NCI-H1105 (cell line): ENCODE data around the gene GALNT15.

Experiments used
- DNase-seq: peaks from one replicate; lab custom pipeline; 2025; lab: John Stamatoyannopoulos, UW

GALNT15 gene

DNA sequence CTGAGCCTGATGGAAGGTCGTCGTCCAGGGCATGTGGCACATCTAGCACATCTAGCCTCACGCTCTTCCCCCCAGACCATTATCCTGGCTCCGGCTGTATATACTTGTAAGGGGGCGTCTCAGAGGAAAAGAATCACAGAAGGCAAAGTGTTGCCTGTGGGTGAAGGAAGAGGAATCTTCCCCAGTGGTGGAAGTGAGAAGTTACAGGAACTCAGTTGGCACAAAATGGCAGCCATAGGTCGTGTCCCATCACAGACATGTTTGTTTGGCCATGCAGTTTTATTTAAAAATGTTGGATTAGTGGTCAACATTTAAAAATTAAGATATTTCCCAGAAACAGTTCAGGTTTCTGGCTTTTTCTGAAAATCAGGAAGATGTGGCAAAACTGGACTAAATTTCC lies 13.6 kb downstream of the GALNT15 start:
- no peak for DNase-seq

DNA sequence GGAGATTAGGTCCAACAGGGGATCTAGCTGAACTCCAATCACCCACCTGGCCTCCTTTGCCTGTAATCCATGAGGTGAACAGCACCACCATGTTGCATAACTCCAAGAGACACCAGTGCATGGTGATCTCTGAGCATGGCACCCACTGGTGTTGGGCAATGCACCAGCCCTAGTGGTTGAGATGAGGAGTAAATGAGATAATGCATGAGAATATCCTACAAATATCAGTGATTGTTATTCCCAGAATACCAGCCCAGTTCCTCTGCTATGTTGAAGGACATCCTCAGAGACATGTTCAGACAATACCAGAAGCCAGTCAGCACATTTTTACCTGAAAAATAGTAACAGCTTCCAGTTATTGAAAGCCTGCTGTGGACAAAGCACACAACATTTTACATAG lies 14.7 kb downstream of the GALNT15 start:
- DNase-seq = no peak

GRCh38 chr3:16190704-16191103 lies 16.2 kb downstream of the GALNT15 start:
- no peak for DNase-seq

DNA sequence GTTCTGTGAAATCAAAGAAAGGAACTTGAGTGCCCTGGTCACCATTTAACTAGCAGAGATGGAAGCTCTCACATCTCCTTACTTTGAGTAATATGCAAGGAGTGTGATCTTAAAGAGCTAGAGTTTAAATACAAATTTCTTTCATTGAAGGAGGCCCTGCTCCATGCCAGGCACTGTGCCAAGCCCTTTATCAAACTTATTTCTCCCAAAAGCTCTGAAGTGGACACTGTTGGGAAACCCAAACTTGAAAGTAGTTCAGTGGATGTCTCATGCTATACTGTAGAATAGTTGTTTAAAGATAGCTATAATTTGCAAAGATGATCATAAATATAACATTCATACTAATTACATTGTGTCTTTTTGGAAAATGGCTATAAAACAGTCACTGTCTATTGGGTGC lies 17.1 kb downstream of the GALNT15 start:
- DNase-seq = no peak

DNA sequence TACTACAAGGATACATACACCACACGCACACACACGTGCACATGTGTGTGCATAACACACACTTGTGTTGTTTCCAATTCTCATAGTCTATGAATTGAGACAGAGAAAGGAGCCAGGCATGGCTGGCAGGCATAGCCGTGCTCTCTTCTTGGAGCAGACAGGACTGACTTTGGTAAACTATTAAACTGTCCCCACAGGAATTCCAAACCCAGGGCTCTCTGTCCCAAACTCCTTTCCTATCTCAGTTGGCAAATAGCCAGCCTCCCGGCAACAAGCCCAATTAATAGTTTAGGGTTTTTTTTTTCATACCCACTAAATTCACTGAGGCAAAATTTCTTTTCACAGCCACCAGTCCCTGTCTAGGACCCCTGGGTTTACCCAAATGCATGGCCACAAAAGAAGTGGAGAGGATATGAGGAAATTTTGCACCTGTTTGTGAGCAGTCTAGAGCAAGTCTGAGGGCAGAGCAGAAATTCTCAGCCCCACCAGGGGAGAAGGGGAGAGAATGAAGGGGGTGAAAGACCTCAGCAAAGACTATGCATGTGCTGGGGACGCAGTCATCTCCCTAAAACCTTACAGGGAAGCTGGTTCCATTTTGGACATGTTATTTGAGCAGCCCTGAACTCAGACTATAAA lies 17.8 kb downstream of the GALNT15 start:
- DNase-seq = no peak

GRCh38 chr3:16198427-16198826 lies 23.9 kb downstream of the GALNT15 start:
- no peak for DNase-seq

DNA sequence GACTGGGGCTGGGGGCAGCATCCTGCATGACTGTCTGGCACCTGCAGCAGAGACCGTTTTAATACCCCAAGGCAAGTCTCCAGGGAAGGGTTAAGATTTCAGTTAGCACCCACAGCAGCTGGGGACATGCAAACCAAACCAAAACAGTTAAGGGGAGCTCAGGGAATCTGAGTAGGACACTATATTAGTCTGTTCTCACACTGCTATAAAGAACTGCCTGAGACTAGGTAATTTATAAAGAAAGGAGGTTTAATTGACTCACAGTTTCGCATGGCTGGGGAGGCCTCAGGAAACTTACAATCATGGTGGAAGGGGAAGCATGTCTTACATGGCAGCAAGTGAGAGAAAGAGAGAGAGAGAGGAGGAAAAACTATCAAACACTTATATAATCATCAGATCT lies 25.3 kb downstream of the GALNT15 start:
- no peak for DNase-seq

DNA sequence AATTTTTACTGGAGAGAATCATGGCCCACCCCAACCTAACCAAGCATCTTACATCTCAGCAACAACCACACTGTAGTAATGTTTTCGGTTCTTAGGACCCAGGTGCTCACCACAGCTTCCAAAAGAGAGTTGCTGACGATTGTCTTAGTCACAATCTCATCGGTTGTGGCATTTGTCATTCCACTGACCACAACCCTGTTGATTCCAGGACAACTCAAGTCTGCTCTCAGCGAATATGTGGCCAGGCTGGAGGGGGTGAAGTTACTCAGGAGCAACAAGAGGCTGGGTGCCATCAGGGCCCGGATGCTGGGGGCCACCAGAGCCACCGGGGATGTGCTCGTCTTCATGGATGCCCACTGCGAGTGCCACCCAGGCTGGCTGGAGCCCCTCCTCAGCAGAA lies 25.9 kb downstream of the GALNT15 start:
- no peak for DNase-seq

DNA sequence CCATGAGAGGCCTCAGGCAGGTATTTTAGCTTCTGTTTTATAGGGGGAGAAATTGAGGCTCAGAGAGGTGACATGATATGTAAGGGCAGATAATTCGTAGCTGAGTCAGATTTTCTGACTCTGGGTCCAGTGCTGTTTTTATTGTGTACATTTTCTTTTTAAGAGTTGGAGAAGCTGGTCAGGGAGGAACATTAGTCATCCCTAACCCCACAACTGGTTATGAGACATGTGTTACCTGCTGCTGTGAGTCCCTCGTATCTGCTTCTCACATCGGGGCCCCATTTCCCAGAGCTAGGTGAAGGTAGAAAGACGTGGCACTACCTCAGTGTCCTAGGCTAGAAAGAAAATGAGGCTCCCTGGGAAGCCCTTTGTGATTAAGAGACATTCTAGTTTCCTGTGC lies 28.6 kb downstream of the GALNT15 start:
- no peak for DNase-seq

DNA sequence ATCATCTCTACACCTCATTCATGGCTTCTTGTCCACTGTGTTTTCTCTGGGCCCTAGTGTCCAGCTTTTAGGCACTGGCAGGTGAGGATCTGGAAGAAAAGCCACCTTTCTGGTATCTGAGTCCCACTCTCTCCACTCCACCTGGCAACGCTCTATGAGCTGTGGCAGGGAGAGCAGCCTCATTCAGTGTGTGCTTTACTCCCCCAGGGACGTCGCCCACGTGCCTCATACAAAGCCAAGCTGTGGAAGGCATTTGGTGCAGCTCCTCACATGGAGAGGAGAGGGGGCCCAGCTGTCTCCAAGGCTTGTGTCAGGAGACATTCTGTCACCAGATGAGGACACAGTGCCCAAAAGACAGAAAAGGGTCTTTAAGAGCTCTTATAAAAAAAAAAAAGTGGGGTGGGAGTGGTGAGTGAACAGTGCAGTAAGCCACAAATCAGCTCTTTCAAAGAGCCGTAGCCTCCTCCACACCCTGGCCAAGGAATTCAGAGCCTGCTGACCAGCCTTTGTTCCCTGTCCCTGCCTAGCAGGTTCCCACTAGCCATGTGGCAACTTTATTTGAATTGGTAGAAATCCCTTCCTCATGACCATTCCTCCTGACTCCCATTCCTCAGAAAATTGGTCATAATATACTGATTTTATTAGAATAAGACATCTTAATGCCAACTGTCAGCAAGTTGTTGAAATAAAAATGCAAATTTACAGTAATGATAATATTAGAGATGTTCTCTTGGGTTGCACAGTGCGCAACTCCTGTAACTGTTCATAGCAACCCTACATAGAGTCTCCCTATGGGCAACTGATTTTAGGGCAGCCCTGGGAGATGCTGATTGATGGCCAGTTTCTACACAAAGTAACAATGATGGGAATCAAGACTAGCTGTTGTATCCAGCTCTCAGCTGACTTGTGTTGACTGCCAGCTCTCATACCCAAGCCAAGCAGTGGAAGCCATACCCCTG lies 29.5 kb downstream of the GALNT15 start:
- no peak for DNase-seq

GRCh38 chr3:16204751-16205150 lies 30.3 kb downstream of the GALNT15 start:
- no peak for DNase-seq

- DNase-seq = no peak
Observed at GRCh38 chr3:16205156-16205870, 30.8 kb downstream of the GALNT15 start.

DNA sequence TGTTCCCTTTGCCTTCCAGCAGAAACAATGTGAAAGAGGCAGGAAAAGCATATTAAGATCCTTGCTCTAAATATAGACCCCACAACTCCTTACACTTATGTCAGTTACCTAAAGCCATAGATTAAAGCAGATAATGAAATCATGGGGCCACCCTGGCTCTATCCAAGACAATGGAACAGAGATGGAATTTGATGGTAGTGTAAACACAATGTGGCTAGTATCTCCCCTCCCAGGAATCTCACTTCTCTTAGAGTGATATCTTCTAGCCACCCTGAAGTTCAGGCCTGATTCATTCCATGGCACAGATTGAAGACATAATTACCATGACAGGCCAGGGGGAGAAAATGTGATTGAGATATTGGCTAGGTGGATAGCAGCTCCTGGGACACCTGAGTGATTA lies 32.6 kb downstream of the GALNT15 start:
- DNase-seq = no peak

- DNase-seq = no peak
Observed at GRCh38 chr3:16211176-16211904, 36.9 kb downstream of the GALNT15 start.

DNA sequence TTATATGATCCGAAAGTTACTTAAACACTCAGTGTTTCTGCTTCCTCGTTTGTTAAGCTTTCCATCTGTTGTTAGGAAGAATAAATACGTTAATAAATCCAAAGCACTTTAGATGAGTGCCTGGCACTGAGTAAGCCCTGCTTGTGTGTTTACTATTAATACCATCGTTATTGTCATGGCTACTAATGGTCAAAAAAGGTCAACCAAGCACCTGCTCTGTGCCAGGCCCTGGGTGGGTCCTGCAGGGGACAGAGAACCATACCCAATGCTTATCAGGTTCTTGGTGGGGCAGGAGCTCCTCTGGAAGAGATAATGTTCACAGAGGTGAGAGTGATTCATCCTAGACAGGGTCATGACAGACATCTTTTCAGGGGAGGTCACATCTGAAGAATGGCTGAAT lies 39.9 kb downstream of the GALNT15 start:
- no peak for DNase-seq

GRCh38 chr3:16216373-16216935 lies 42.0 kb downstream of the GALNT15 start:
- no peak for DNase-seq

DNA sequence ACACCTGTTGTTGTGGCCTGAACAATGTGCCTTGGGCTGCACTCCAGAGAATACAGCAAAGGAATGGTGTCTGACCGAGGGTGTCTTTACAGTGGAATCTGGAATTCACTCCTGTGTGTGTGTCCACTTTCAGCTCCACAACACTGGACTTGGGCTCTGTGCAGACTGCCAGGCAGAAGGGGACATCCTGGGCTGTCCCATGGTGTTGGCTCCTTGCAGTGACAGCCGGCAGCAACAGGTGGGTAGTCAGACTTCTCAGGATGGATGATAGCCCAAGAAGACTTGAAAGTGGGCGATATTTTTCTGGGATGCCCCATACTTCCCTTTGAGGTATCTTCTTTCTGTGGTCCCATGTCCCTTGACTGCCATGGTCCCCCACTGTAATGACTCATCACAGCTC lies 45.3 kb downstream of the GALNT15 start:
- no peak for DNase-seq

DNA sequence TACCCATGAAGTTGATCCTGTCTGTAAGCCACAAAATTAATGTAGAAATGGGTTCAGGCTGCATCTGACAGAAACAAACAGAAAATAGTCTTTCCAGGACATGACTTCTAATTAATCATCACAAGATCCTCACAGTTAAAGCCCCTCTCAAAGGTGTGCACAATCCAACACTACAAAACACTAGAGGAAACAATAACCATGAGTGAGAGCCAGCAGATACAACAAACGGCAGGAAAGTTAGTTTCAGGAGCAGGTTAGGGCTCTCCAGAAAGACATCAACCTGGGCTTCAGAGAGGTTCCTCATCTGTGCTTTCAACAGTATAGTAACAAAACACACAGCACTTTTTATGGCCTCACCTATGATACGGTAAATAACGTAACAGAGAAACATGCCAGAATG lies 47.5 kb downstream of the GALNT15 start:
- DNase-seq = no peak

DNA sequence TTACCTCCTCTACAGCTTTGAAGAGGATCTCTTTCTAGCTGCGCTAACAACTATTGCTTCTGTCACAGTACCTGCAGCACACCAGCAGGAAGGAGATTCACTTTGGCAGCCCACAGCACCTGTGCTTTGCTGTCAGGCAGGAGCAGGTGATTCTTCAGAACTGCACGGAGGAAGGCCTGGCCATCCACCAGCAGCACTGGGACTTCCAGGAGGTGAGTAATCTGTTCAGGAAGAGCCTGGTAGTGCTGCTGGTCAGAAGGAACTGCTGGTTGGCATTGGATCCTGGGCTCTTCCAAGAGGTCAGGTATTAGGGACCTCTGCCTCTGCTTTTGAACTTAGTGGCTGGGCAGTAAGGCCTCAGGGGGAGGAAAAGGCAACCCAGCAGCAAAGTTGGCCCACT lies 48.1 kb downstream of the GALNT15 start:
- DNase-seq = no peak

DNA sequence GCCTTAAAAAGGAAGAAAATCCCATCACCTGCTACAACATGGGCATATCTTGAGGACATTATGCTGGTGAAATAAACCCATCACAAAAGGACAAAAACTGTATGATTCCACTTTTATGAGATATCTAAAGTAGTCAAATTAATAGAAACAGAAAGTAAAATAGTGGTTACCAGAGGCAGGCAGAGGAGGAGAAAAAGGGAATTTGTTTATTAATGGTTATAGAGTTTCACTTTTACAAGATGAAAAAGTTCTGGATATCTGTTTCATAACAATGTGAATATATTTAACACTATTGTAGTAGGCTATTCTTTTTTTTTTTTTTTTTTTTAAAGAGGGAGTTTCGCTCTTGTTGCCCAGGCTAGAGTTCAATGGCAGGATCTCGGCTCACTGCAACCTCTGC lies 49.8 kb downstream of the GALNT15 start:
- no peak for DNase-seq

- DNase-seq = no peak
Observed at GRCh38 chr3:16227566-16227965, 53.1 kb downstream of the GALNT15 start.

DNA sequence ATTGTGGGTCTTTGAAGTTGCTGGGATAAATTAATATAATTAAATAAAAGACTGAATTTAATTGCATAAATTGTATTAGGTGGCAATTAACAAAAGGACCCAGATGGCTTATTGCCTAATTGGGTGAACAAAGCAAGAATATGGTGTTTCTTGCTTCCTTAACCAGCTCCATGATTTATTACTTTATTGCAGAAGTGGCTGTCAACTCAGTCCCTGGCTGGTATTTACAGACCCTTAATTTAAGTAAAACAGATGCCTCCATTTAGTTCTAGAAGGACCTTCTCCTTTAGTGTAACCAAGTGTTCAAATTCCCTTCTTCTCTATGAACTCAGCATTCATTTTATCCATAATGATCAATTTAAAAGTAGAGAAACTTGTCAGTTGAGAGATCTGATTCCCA lies 55.2 kb downstream of the GALNT15 start:
- no peak for DNase-seq
